SK-MEL-5 (cell line): ENCODE results near the gene CRIP3. TPM values are rescaled to one million over a fixed set of nuclear protein-coding genes. Genes with fewer than 3 reads are reported as not detected.
"Not testable (repeated sequence)": the region's sequence is repeated elsewhere in the genome, so short reads cannot be mapped to it uniquely, and the experiment has no call there.

Experiments used
- DNase-seq: peaks from one replicate; pipeline ENCODE4 v3.0.0-alpha.2; 2016; ENCODE audit warnings: low read depth, low spot score
- in situ Hi-C: cut with HindIII; loops from 2 replicates; pipeline ENCODE4 v1.10.0; 2016; ENCODE audit warnings: low sequenced_read_pairs, high pct_unique_total_duplicates, low pct_unique_long_range_greater_than_20kb
- total RNA-seq: library from RNA; depleted of rRNA; stranded (reverse); fragments of >200 nt; shearing (Covaris generic); gene quantifications from 2 replicates; pipeline ENCODE4 v1.2.3, GENCODE V29; 2014

Gene CRIP3
- total RNA-seq, 1 experiment from 2014 or later: not detected

- no peak for DNase-seq
- in situ Hi-C loops: no loop called here
These were observed 2.0 kb upstream of the CRIP3 start for GRCh38 chr6:43310624-43311023.

- DNase-seq: no peak
- in situ Hi-C loops: no loop called here
These were observed 1.5 kb upstream of the CRIP3 start for GRCh38 chr6:43310134-43310533.

- in situ Hi-C loops: no loop called here
- no peak for DNase-seq
These were observed 408 bp upstream of the CRIP3 start for GRCh38 chr6:43308990-43309477.

GRCh38 chr6:43307451-43308100 lies 1.1 kb downstream of the CRIP3 start:
- DNase-seq: no peak
- in situ Hi-C loops: no loop called here

GRCh38 chr6:43306086-43306485 lies 2.5 kb downstream of the CRIP3 start:
- no peak for DNase-seq
- in situ Hi-C loops: no loop called here

GRCh38 chr6:43304882-43305281 lies 3.7 kb downstream of the CRIP3 start:
- no peak for DNase-seq
- in situ Hi-C loops: no loop called here

GRCh38 chr6:43304361-43304760 lies 4.3 kb downstream of the CRIP3 start:
- in situ Hi-C loops: no loop called here
- DNase-seq: no peak

GRCh38 chr6:43303751-43304331 lies 4.8 kb downstream of the CRIP3 start:
- in situ Hi-C loops: no loop called here
- DNase-seq: no peak

GRCh38 chr6:43303006-43303405 lies 5.6 kb downstream of the CRIP3 start:
- DNase-seq, in situ Hi-C loops: not testable (repeated sequence)

GRCh38 chr6:43302126-43302525 lies 6.5 kb downstream of the CRIP3 start:
- DNase-seq: no peak
- in situ Hi-C loops: no loop called here

- in situ Hi-C loops: no loop called here
- DNase-seq: no peak
These were observed 7.3 kb downstream of the CRIP3 start for GRCh38 chr6:43301081-43301870.

GRCh38 chr6:43299338-43300293 lies 9.0 kb downstream of the CRIP3 start:
- in situ Hi-C loops: no loop called here
- no peak for DNase-seq

GRCh38 chr6:43298565-43299337 lies 9.9 kb downstream of the CRIP3 start:
- in situ Hi-C loops: no loop called here
- no peak for DNase-seq

GRCh38 chr6:43297644-43298564 lies 10.7 kb downstream of the CRIP3 start, which contains the start of gene SLC22A7:
SLC22A7 (plus strand) TSS chr6:43298260; CDS start chr6:43298359, 99 bp downstream.
- no peak for DNase-seq
- in situ Hi-C loops: no loop called here

- DNase-seq: no peak
- in situ Hi-C loops: no loop called here
These were observed 11.7 kb downstream of the CRIP3 start for GRCh38 chr6:43296780-43297497.
